ENCODE measurements around the gene GPHN. TPM values are rescaled to one million over a fixed set of nuclear protein-coding genes. Genes with fewer than 3 reads are reported as not detected.

Gene GPHN
- total RNA-seq, 1 donor: 6.5 TPM

- no peak for TF ChIP-seq CTCF (IDR thresholded peaks at IDR 0.05; ENCODE audit: insufficient read depth, low read length)
- H3K4me3 ChIP-seq (ENCODE audit: low read depth, low read length): peak overlapping the region; percentile 96
- peak; percentile 6 for DNase-seq (ENCODE audit: low read depth)
Measured at GRCh38 chr14:66509874-66510273, 1.9 kb downstream of the GPHN start.

- no peak overlapping the region for H3K4me3 ChIP-seq (ENCODE audit: low read depth, low read length)
- TF ChIP-seq CTCF (IDR thresholded peaks at IDR 0.05; ENCODE audit: insufficient read depth, low read length): no peak
- no peak for DNase-seq (ENCODE audit: low read depth)
Measured at GRCh38 chr14:66511849-66512248, 3.9 kb downstream of the GPHN start.

- TF ChIP-seq CTCF (IDR thresholded peaks at IDR 0.05; ENCODE audit: insufficient read depth, low read length): no peak
- H3K4me3 ChIP-seq (ENCODE audit: low read depth, low read length): no peak overlapping the region
- DNase-seq (ENCODE audit: low read depth): peak; percentile 14
Measured at GRCh38 chr14:66514213-66514612, 6.3 kb downstream of the GPHN start.

- no peak overlapping the region for H3K4me3 ChIP-seq (ENCODE audit: low read depth, low read length)
- no peak for DNase-seq (ENCODE audit: low read depth)
- TF ChIP-seq CTCF (IDR thresholded peaks at IDR 0.05; ENCODE audit: insufficient read depth, low read length): no peak
Measured at GRCh38 chr14:66530526-66530925, 22.6 kb downstream of the GPHN start.

- DNase-seq (ENCODE audit: low read depth): no peak
- H3K4me3 ChIP-seq (ENCODE audit: low read depth, low read length): no peak overlapping the region
- TF ChIP-seq CTCF (IDR thresholded peaks at IDR 0.05; ENCODE audit: insufficient read depth, low read length): no peak
Measured at GRCh38 chr14:66539034-66539433, 31.1 kb downstream of the GPHN start.

GRCh38 chr14:66540038-66540437 is 32.1 kb downstream of the GPHN start:
- TF ChIP-seq CTCF (IDR thresholded peaks at IDR 0.05; ENCODE audit: insufficient read depth, low read length): no peak
- no peak overlapping the region for H3K4me3 ChIP-seq (ENCODE audit: low read depth, low read length)
- DNase-seq (ENCODE audit: low read depth): no peak

- no peak for DNase-seq (ENCODE audit: low read depth)
- H3K4me3 ChIP-seq (ENCODE audit: low read depth, low read length): no peak overlapping the region
- TF ChIP-seq CTCF (IDR thresholded peaks at IDR 0.05; ENCODE audit: insufficient read depth, low read length): no peak
Measured at GRCh38 chr14:66541627-66542026, 33.7 kb downstream of the GPHN start.

Measured in fibroblast of the aortic adventitia (primary cell).